H1 (cell line): ENCODE data around the gene CD28. TPM values are rescaled to one million over a fixed set of nuclear protein-coding genes. Genes with fewer than 3 reads are reported as not detected.

ENCODE experiments used
- ATF2 ChIP-seq: IDR thresholded peaks from 2 replicates; pipeline ENCODE4 v1.6.1; 2012; ENCODE audit warnings: low read length, inconsistent platforms
- polyA plus RNA-seq, 7 experiments: library from polyadenylated mRNA; depleted of rRNA in 3 of 7; stranded (reverse) in 5 of 7; unstranded in 2 of 7; fragments of >200 nt in 5 of 7; fragments of 200-250 nt in 2 of 7; gene quantifications; 1 replicate in 5 of 7; 2 replicates in 1 of 7; 4 replicates in 1 of 7; pipeline versions ENCODE4 v1.2.1 to v1.2.3, GENCODE V29; 2011 to 2013; ENCODE audit warnings: missing spikeins in 2 of 7, mixed read lengths in 2 of 7
- total RNA-seq: library from RNA; stranded (reverse); fragmentation: NEBNext Ultra II Directional; extraction: Animal tissue kit (Norgen Biotek cat#: 25700); gene quantifications from 2 replicates; pipeline ENCODE4 v1.2.1, GENCODE V29; 2021

CD28 gene
- total and polyA plus RNA-seq, 2 of the 8 experiments (the other 6 are each of a cell fraction or from before 2014, with no cell fraction given) = not detected

DNA sequence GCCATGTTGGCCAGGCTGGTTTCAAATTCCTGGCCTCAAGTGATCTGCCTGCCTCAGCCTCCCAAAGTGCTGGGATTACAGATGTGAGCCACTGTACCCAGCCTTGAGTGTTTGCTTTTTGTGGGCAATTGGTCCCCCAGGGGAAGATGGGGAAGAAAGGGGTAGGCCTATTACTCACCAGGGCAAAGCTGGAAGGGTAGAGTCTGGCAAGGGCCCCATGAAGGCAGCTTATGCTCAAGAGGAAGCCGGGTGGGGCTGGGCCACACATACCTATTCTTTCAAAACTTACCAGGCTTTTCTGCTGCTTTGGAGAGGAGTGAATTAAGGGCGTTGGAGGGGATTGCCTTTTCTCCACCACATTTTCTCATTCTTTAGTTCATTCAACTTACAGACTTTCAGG is 24.5 kb upstream of the CD28 start (continued):
- TF ChIP-seq ATF2 = no peak
- TF ChIP-seq, all 59 proteins: peak for 0
